IMR-90 (cell line): ENCODE data around the gene CHST3. TPM values are rescaled to one million over a fixed set of nuclear protein-coding genes. Genes with fewer than 3 reads are reported as not detected.

Source experiments
- ATAC-seq: fragments of 200-7000 bp; cut with Tn5 transposase; 2 replicates; pipeline ENCODE4 v1.9.1; 2020; ENCODE audit warnings: low read depth, mild to moderate bottlenecking, moderate library complexity
- BruUV-seq: library from RNA; stranded (reverse); fragments of 400-500 nt; replicated peaks from 2 replicates; lab custom pipeline; 2021; lab: Mats Ljungman, UMichigan
- CTCF ChIA-PET: fragments of 300-600 bp; formaldehyde crosslinking; extraction: SDS; loops from one replicate; lab custom pipeline; 2021; ENCODE audit warnings: antibody characterized with exemption; lab: Yijun Ruan, JAX
- POLR2A ChIA-PET: fragments of 300-600 bp; sonication (Branson Sonifier 250); formaldehyde crosslinking; loops from one replicate; lab custom pipeline; 2022; ENCODE audit warnings: antibody characterized with exemption; ENCODE audit not compliant: unreplicated experiment; lab: Charles Lee
- DNase-seq: peaks from one replicate; pipeline ENCODE4 v3.0.0; 2013
- H2AFZ ChIP-seq: replicated peaks from 2 replicates; pipeline ENCODE3; 2013; ENCODE audit warnings: low read length, mild to moderate bottlenecking; ENCODE audit not compliant: poor library complexity
- H2AK5ac ChIP-seq: 2 replicates; pipeline ENCODE4 v1.6.1; 2013; ENCODE audit warnings: low read depth, low read length, inconsistent platforms
- H2AK9ac ChIP-seq: replicated peaks from 2 replicates; pipeline ENCODE3; 2013; ENCODE audit warnings: mild to moderate bottlenecking, low read depth, low read length, moderate library complexity; ENCODE audit not compliant: poor library complexity
- H2BK120ac ChIP-seq: 2 replicates; pipeline ENCODE4 v1.6.1; 2013; ENCODE audit warnings: low read depth, low read length, inconsistent platforms
- H2BK15ac ChIP-seq: 3 replicates; pipeline ENCODE4 v1.6.1; 2013; ENCODE audit warnings: low read depth, low read length, inconsistent platforms
- H2BK20ac ChIP-seq: 2 replicates; pipeline ENCODE4 v1.6.1; 2013; ENCODE audit warnings: low read depth, mild to moderate bottlenecking, inconsistent platforms, low read length, moderate library complexity
- H2BK5ac ChIP-seq: 2 replicates; pipeline ENCODE4 v1.6.1; 2013; ENCODE audit warnings: mild to moderate bottlenecking, low read depth, low read length, inconsistent platforms; ENCODE audit not compliant: poor library complexity, severe bottlenecking
- H3K14ac ChIP-seq: replicated peaks from 2 replicates; pipeline ENCODE4 v1.6.1; 2013; ENCODE audit warnings: low read depth, low read length, inconsistent platforms
- H3K18ac ChIP-seq: 2 replicates; pipeline ENCODE4 v1.6.1; 2013; ENCODE audit warnings: low read depth, low read length, control low read depth
- H3K23ac ChIP-seq: 2 replicates; pipeline ENCODE4 v1.6.1; 2013; ENCODE audit warnings: low read depth, low read length, inconsistent platforms
- H3K27ac ChIP-seq: 2 replicates; pipeline ENCODE4 v1.5.1; 2013; ENCODE audit warnings: mild to moderate bottlenecking, control low read depth, low read length; ENCODE audit not compliant: insufficient read depth
- H3K27me3 ChIP-seq: 2 replicates; pipeline ENCODE4 v1.6.1; 2013; ENCODE audit warnings: low read length; ENCODE audit not compliant: control insufficient read depth, insufficient read depth
- H3K36me3 ChIP-seq: 2 replicates; pipeline ENCODE4 v1.6.1; 2013; ENCODE audit warnings: low read length, mixed read lengths; ENCODE audit not compliant: control insufficient read depth, insufficient read depth
- H3K4ac ChIP-seq: 2 replicates; pipeline ENCODE4 v1.6.1; 2013; ENCODE audit warnings: low read depth, low read length, inconsistent platforms
- H3K4me1 ChIP-seq: 2 replicates; pipeline ENCODE4 v1.6.1; 2013; ENCODE audit warnings: low read length, mixed read lengths; ENCODE audit not compliant: control insufficient read depth, insufficient read depth
- H3K4me2 ChIP-seq: 2 replicates; pipeline ENCODE4 v1.6.1; 2013; ENCODE audit warnings: low read depth, mild to moderate bottlenecking, control low read depth, low read length, moderate library complexity
- H3K4me3 ChIP-seq: 2 replicates; pipeline ENCODE4 v1.5.1; 2013; ENCODE audit warnings: low read depth, mild to moderate bottlenecking, control low read depth, low read length, moderate library complexity; ENCODE audit not compliant: insufficient read depth
- H3K56ac ChIP-seq: 2 replicates; pipeline ENCODE4 v1.6.1; 2013; ENCODE audit warnings: low read length, inconsistent platforms; ENCODE audit not compliant: insufficient read depth; ENCODE audit errors: extremely low read depth
- H3K79me1 ChIP-seq, 2 experiments: 2 replicates each; pipeline ENCODE4 v1.6.1; 2013; ENCODE audit warnings: low read length in 2 of 2, inconsistent platforms in 1 of 2, low read depth in 1 of 2
- H3K9ac ChIP-seq: 2 replicates; pipeline ENCODE4 v1.6.1; 2013; ENCODE audit warnings: low read depth, low read length, control low read depth
- H3K9me1 ChIP-seq: 2 replicates; pipeline ENCODE4 v1.6.1; 2013; ENCODE audit warnings: low read length, inconsistent platforms; ENCODE audit not compliant: insufficient read depth
- H3K9me3 ChIP-seq: 2 replicates; pipeline ENCODE4 v1.6.1; 2013; ENCODE audit warnings: low read length; ENCODE audit not compliant: control insufficient read depth, insufficient read depth
- H4K20me1 ChIP-seq: 2 replicates; pipeline ENCODE4 v1.6.1; 2013; ENCODE audit warnings: low read length, inconsistent platforms; ENCODE audit not compliant: insufficient read depth
- H4K5ac ChIP-seq: 2 replicates; pipeline ENCODE4 v1.6.1; 2013; ENCODE audit warnings: mild to moderate bottlenecking, low read depth, low read length, control low read depth
- H4K8ac ChIP-seq, 2 experiments: 2 replicates each; pipeline ENCODE4 v1.6.1; 2013; ENCODE audit warnings: low read depth in 2 of 2, low read length in 2 of 2, control low read depth in 1 of 2, inconsistent platforms in 1 of 2
- H4K91ac ChIP-seq: 2 replicates; pipeline ENCODE4 v1.6.1; 2013; ENCODE audit warnings: low read depth, low read length, inconsistent platforms; ENCODE audit not compliant: insufficient read depth
- CEBPB ChIP-seq: IDR thresholded peaks from 2 replicates; pipeline ENCODE4 v1.6.1; 2012; ENCODE audit warnings: low read depth, low read length, improper control_type of control experiment
- CHD1 ChIP-seq: IDR thresholded peaks from 2 replicates; pipeline ENCODE4 v1.6.1; 2012; ENCODE audit warnings: low read depth, low read length, improper control_type of control experiment
- ELK1 ChIP-seq: fragments of 150-350 bp; IDR thresholded peaks from 2 replicates; pipeline ENCODE4 v1.6.1; 2016; ENCODE audit warnings: low read depth, mild to moderate bottlenecking, low read length, moderate library complexity, borderline replicate concordance
- FOS ChIP-seq: fragments of 150-350 bp; IDR thresholded peaks from 2 replicates; pipeline ENCODE4 v1.6.1; 2016; ENCODE audit warnings: low read depth, low read length
- MAFK ChIP-seq: IDR thresholded peaks from 2 replicates; pipeline ENCODE4 v1.6.1; 2012; ENCODE audit warnings: low read depth, low read length, improper control_type of control experiment
- MAZ ChIP-seq: IDR thresholded peaks from 2 replicates; pipeline ENCODE4 v1.6.1; 2012; ENCODE audit warnings: low read depth, mild to moderate bottlenecking, low read length, improper control_type of control experiment, moderate library complexity, borderline replicate concordance
- MXI1 ChIP-seq: IDR thresholded peaks from 2 replicates; pipeline ENCODE4 v1.6.1; 2012; ENCODE audit warnings: low read depth, mild to moderate bottlenecking, low read length, moderate library complexity, borderline replicate concordance
- NFE2L2 ChIP-seq: fragments of 150-350 bp; IDR thresholded peaks from 2 replicates; pipeline ENCODE4 v1.6.1; 2016; ENCODE audit warnings: low read depth, mild to moderate bottlenecking, low read length
- POLR2A ChIP-seq: IDR thresholded peaks from 2 replicates; pipeline ENCODE4 v1.6.1; 2012; ENCODE audit warnings: mild to moderate bottlenecking, low read depth, low read length
- RAD21 ChIP-seq: IDR thresholded peaks from 2 replicates; pipeline ENCODE4 v1.6.1; 2012; ENCODE audit warnings: low read length, improper control_type of control experiment
- RCOR1 ChIP-seq: IDR thresholded peaks from 2 replicates; pipeline ENCODE4 v1.6.1; 2012; ENCODE audit warnings: mild to moderate bottlenecking, low read length, improper control_type of control experiment; ENCODE audit not compliant: insufficient replicate concordance
- RFX5 ChIP-seq: IDR thresholded peaks from 2 replicates; pipeline ENCODE4 v1.8.0; 2012; ENCODE audit warnings: low read depth, mild to moderate bottlenecking, low read length, moderate library complexity
- SMC3 ChIP-seq: fragments of 150-350 bp; IDR thresholded peaks from 2 replicates; pipeline ENCODE4 v1.6.1; 2016; ENCODE audit warnings: low read depth, mild to moderate bottlenecking, antibody characterized with exemption, low read length, moderate library complexity
- USF2 ChIP-seq: fragments of 150-350 bp; IDR thresholded peaks from 2 replicates; pipeline ENCODE4 v1.6.1; 2017; ENCODE audit warnings: mild to moderate bottlenecking, antibody characterized with exemption, low read length, low read depth
- WGBS, 2 experiments: methylation state at CpG; one replicate each; pipeline versions ENCODE4 v1.1.5 to v1.1.7; 2013; ENCODE audit warnings: missing lambda C conversion rate in 2 of 2; ENCODE audit not compliant: insufficient read length in 1 of 2; ENCODE audit errors: extremely low coverage in 2 of 2; 5-methylcytosine and 5-hydroxymethylcytosine counted together
- dilution Hi-C: fragments of 300-500 bp; cut with HindIII; formaldehyde crosslinking; loops from one replicate; pipeline ENCODE4 v1.14.3; 2018; ENCODE audit warnings: low sequenced_read_pairs; ENCODE audit not compliant: unreplicated experiment
- in situ Hi-C: fragments of 300-500 bp; cut with MboI; formaldehyde crosslinking; loops from 3 replicates; pipeline ENCODE4 v1.14.3; 2019; ENCODE audit warnings: low sequenced_read_pairs, inconsistent platforms, mixed read lengths
- intact Hi-C: fragments of 100-400 bp; cut with micrococcal nuclease; formaldehyde crosslinking; loops from 2 replicates; pipeline ENCODE4 v1.10.0; 2022
- polyA plus RNA-seq, 3 experiments: library from polyadenylated mRNA; depleted of rRNA; stranded (reverse); fragments of >200 nt; gene quantifications; 2 replicates each; pipeline ENCODE4 v1.2.3, GENCODE V29; 2012; ENCODE audit warnings: low replicate concordance in 1 of 3
- total RNA-seq: library from RNA; depleted of rRNA; stranded (reverse); fragments of >200 nt; gene quantifications from 2 replicates; pipeline ENCODE4 v1.2.3, GENCODE V29; 2012

CHST3 gene
- total and polyA plus RNA-seq, 2 of the 4 experiments (the other 2 are of a cell fraction) = 8.6 to 9.0 TPM

- no peak for TF ChIP-seq SMC3
These were observed 20.1 kb downstream of the CHST3 start (continued) for GRCh38 chr10:71984126-71984808.

GRCh38 chr10:71984809-71985388, 20.7 kb downstream of the CHST3 start:
- no peak overlapping the region for H3K4me3 ChIP-seq
- no peak overlapping the region for H3K9ac ChIP-seq
- H4K20me1 ChIP-seq = peaks cover 15% of the 10 kb centered on the region
- H4K5ac ChIP-seq = peak overlapping the region; percentile 1; the same call in 1 of the 2 replicates
- H3K23ac ChIP-seq = peak overlapping the region; percentile 51; the same call in 1 of the 2 replicates
- peak overlapping the region; percentile 70; the same call in 1 of the 2 replicates for H2AK5ac ChIP-seq
- peak overlapping the region; percentile 58; the same call in 1 of the 2 replicates for H2BK120ac ChIP-seq
- no peak overlapping the region for H3K56ac ChIP-seq
- peak overlapping the region; percentile 66 for H3K4ac ChIP-seq
- peak overlapping the region; percentile 70 for H3K14ac ChIP-seq
- H3K27ac ChIP-seq = peak overlapping the region; percentile 38; the same call in 1 of the 2 replicates
- H2BK5ac ChIP-seq = peak overlapping the region; percentile 31
- no TSS peak for BruUV-seq
- no peak overlapping the region for H3K4me2 ChIP-seq
- no peak overlapping the region for H2AFZ ChIP-seq
- H3K18ac ChIP-seq = peak overlapping the region; percentile 13; the same call in 1 of the 2 replicates
- H2AK9ac ChIP-seq = no peak overlapping the region
- H4K8ac ChIP-seq = peak overlapping the region; percentile 20 to 26; a peak in 1 of 4 replicates
- H3K79me1 ChIP-seq = peaks cover 36 to 78% of the 10 kb centered on the region in 2 experiments
- dilution Hi-C loops = no loop called here
- ChIA-PET POLR2A (interaction anchor here (0.6 kb wide), 1 partner anchor 1112 kb away, joined by 4 read pairs; no protein-coding TSS in a partner anchor), CTCF (interaction anchor here (1.0 kb wide), 1 partner anchor 14 kb away, joined by 3 read pairs; no protein-coding TSS in a partner anchor)
- WGBS, 2 experiments = 93% methylated on average over 2 of the region's 9 CpGs; no CpG with 5 or more reads in 1 of the 2 experiments
- H2BK15ac ChIP-seq = no peak overlapping the region
- no peaks in the 10 kb centered on the region for H3K36me3 ChIP-seq
- peaks cover 39% of the 10 kb centered on the region for H3K4me1 ChIP-seq
- in situ Hi-C loops = no loop called here
- peaks cover 26% of the 10 kb centered on the region for H3K9me1 ChIP-seq
- no peaks in the 10 kb centered on the region for H3K9me3 ChIP-seq
- ATAC-seq (no peak), DNase-seq (no peak)
- intact Hi-C loops = no loop called here
- no peaks in the 10 kb centered on the region for H3K27me3 ChIP-seq
- H4K91ac ChIP-seq = peak overlapping the region; percentile 28; the same call in 1 of the 2 replicates
- H2BK20ac ChIP-seq = peak overlapping the region; percentile 42; the same call in 1 of the 2 replicates
- TF ChIP-seq USF2 (no peak), RAD21 (no peak), RCOR1 (no peak), SMC3 (no peak), RFX5 (no peak), ELK1 (no peak), MAZ (no peak), CHD1 (no peak), FOS (no peak), NFE2L2 (no peak), MAFK (no peak), MXI1 (no peak), POLR2A (no peak), CEBPB (no peak)
